ENCODE measurements around the gene SMPD3. TPM values are rescaled to one million over a fixed set of nuclear protein-coding genes. Genes with fewer than 3 reads are reported as not detected.

The SMPD3 gene
- total RNA-seq, 1 donor from 2014 or later: 2.5 TPM

- no peak for DNase-seq
These were observed 15.0 kb downstream of the SMPD3 start for GRCh38 chr16:68433316-68433715.

- no peak for DNase-seq
These were observed 15.6 kb downstream of the SMPD3 start for GRCh38 chr16:68432701-68433100.

GRCh38 chr16:68429076-68429854 is 19.0 kb downstream of the SMPD3 start:
- DNase-seq: no peak

- DNase-seq: no peak
These were observed 20.5 kb downstream of the SMPD3 start for GRCh38 chr16:68427649-68428303.

GRCh38 chr16:68426347-68426652 is 22.0 kb downstream of the SMPD3 start:
- no peak for DNase-seq

- DNase-seq: no peak
These were observed 22.6 kb downstream of the SMPD3 start for GRCh38 chr16:68425498-68426346.

GRCh38 chr16:68423771-68424170 is 24.5 kb downstream of the SMPD3 start:
- no peak for DNase-seq

GRCh38 chr16:68422396-68422960 is 25.8 kb downstream of the SMPD3 start:
- no peak for DNase-seq

- no peak for DNase-seq
These were observed 27.2 kb downstream of the SMPD3 start for GRCh38 chr16:68421076-68421475.

GRCh38 chr16:68420366-68420942 is 27.9 kb downstream of the SMPD3 start:
- DNase-seq: no peak

GRCh38 chr16:68417711-68418301 is 30.5 kb downstream of the SMPD3 start:
- peak; percentile 48 for DNase-seq

- DNase-seq: peak; percentile 29
These were observed 32.0 kb downstream of the SMPD3 start for GRCh38 chr16:68416057-68417046.

- DNase-seq: no peak
These were observed 33.7 kb downstream of the SMPD3 start for GRCh38 chr16:68414581-68414980.

- DNase-seq: no peak
These were observed 36.2 kb downstream of the SMPD3 start for GRCh38 chr16:68412061-68412460.

- DNase-seq: no peak
These were observed 37.2 kb downstream of the SMPD3 start for GRCh38 chr16:68411086-68411485.

- no peak for DNase-seq
These were observed 39.3 kb downstream of the SMPD3 start for GRCh38 chr16:68408967-68409366.

GRCh38 chr16:68408428-68408827 is 39.9 kb downstream of the SMPD3 start:
- no peak for DNase-seq

- peak; percentile 62 for DNase-seq
These were observed 41.7 kb downstream of the SMPD3 start for GRCh38 chr16:68406458-68407152.

- no peak for DNase-seq
These were observed 43.5 kb downstream of the SMPD3 start for GRCh38 chr16:68404736-68405345.

GRCh38 chr16:68403704-68404103 is 44.6 kb downstream of the SMPD3 start:
- no peak for DNase-seq
